Spleen (tissue), 11 donors: ENCODE data around the gene ADGRG3. TPM values are rescaled to one million over a fixed set of nuclear protein-coding genes. Genes with fewer than 3 reads are reported as not detected.

Experiments used
- DNase-seq: peaks from one replicate; pipeline ENCODE4 v3.0.0-alpha.2; 2020
- H3K27ac ChIP-seq, 8 donors: fragments of 200-600 bp; sonication (generic) in 7 of 8; 1 replicate in 4 of 8; 2 replicates in 4 of 8; pipeline versions ENCODE4 v1.5.0 to v1.8.0; 2016 to 2021; ENCODE audit warnings: inconsistent platforms in 4 of 8, mild to moderate bottlenecking in 4 of 8, moderate library complexity in 1 of 8
- H3K27me3 ChIP-seq, 7 donors: fragments of 200-600 bp; sonication (generic) in 6 of 7; replicated peaks in 1 of 7; 1 replicate in 4 of 7; 2 replicates in 3 of 7; pipeline versions ENCODE4 v1.5.0 to v1.8.0; 2016 to 2021; ENCODE audit warnings: inconsistent platforms in 3 of 7, mild to moderate bottlenecking in 1 of 7
- H3K36me3 ChIP-seq, 6 donors: fragments of 200-600 bp; sonication (generic) in 5 of 6; 1 replicate in 4 of 6; 2 replicates in 2 of 6; pipeline versions ENCODE4 v1.5.0 to v1.8.0; 2016 to 2021; ENCODE audit warnings: inconsistent platforms in 2 of 6
- H3K4me1 ChIP-seq, 6 donors: fragments of 200-600 bp; sonication (generic) in 5 of 6; 1 replicate in 3 of 6; 2 replicates in 3 of 6; pipeline versions ENCODE4 v1.5.0 to v1.8.0; 2016 to 2021; ENCODE audit warnings: inconsistent platforms in 3 of 6
- H3K4me3 ChIP-seq, 8 donors: fragments of 200-600 bp; sonication (generic) in 7 of 8; 1 replicate in 4 of 8; 2 replicates in 4 of 8; pipeline versions ENCODE4 v1.5.0 to v1.8.0; 2016 to 2021; ENCODE audit warnings: inconsistent platforms in 4 of 8, mild to moderate bottlenecking in 4 of 8, moderate library complexity in 2 of 8
- H3K9me3 ChIP-seq, 8 donors: fragments of 200-600 bp; sonication (generic) in 7 of 8; 1 replicate in 4 of 8; 2 replicates in 4 of 8; pipeline versions ENCODE4 v1.5.0 to v1.8.0; 2016 to 2021; ENCODE audit warnings: inconsistent platforms in 4 of 8
- POLR2A ChIP-seq, 3 donors: fragments of 450-650 bp; IDR thresholded peaks; one replicate each; pipeline ENCODE4 v1.5.1; 2017; ENCODE audit warnings: antibody characterized with exemption in 3 of 3, mild to moderate bottlenecking in 1 of 3
- POLR2AphosphoS5 ChIP-seq, 3 donors: sonication (generic); formaldehyde crosslinking; IDR thresholded peaks; one replicate each; pipeline ENCODE4 v1.5.1; 2017; ENCODE audit warnings: antibody characterized with exemption in 3 of 3
- WGBS, 5 donors: extraction: QIAGEN DNeasy Blood & Tissue Kit in 3 of 5; methylation state at CpG; one replicate each; pipeline versions ENCODE4 v1.1.5 to v1.1.7; 2013 to 2018; 5-methylcytosine and 5-hydroxymethylcytosine counted together
- intact Hi-C: fragments of 100-400 bp; cut with DNase I; formaldehyde crosslinking; loops from one replicate; pipeline ENCODE4 v1.15.0; 2023; ENCODE audit warnings: low total_unique reads
- polyA plus RNA-seq, 3 donors: library from polyadenylated mRNA; stranded (reverse); fragments of 200-250 nt; gene quantifications; one replicate each; pipeline ENCODE4 v1.2.1, GENCODE V29; 2013
- total RNA-seq, 7 donors: library from RNA; depleted of rRNA in 3 of 7; stranded (reverse); fragments of >200 nt in 3 of 7; fragmentation: NEBNext Ultra II Directional in 4 of 7; extraction: Animal tissue kit (Norgen Biotek cat#: 25700) in 4 of 7; gene quantifications; one replicate each; pipeline versions ENCODE4 v1.1.0 to v1.2.1, GENCODE V29; 2016 to 2021
- TF ChIP-seq, protein P1 (sequence below), 11 experiments: fragments of 200-600 bp in 7 of 11; fragments of 450-650 bp in 4 of 11; sonication (generic) in 4 of 11; IDR thresholded peaks in 8 of 11; conservative IDR thresholded peaks in 3 of 11; 1 replicate in 7 of 11; 2 replicates in 4 of 11; pipeline versions ENCODE4 v1.4.0 to v1.8.0; 2016 to 2021; ENCODE audit warnings: antibody characterized with exemption in 11 of 11, inconsistent platforms in 4 of 11, mild to moderate bottlenecking in 1 of 11
- donor health status: healthy with polysubstance abuse.
- donor health status: DM: no; HTN: no; CAD: no; lungs with moderate emphysema.
- donor health status: DM: no; HTN: no; CAD: no.
- donor health status: Bipolar disorder and iron deficiency.
- donor health status: healthy.
- donor health status: DM: no; HTN: no; CAD: no.
- donor health status: DM: yes; HTN: yes; CAD: no.

The ADGRG3 gene
- total and polyA plus RNA-seq, 10 donors: 2.5 to 116 (median 27.2) TPM

- H3K4me1 ChIP-seq: peaks cover 0 to 12% (median 10%) of the 10 kb centered on the region in 6 donors
- peaks cover 0 to 75% (median 26%) of the 10 kb centered on the region in 7 donors for H3K27me3 ChIP-seq
- no peaks in the 10 kb centered on the region for H3K9me3 ChIP-seq
- 59 to 83% (median 72%) methylated on average over 16 to 21 of the region's 21 CpGs for WGBS, 5 donors
- H3K27ac ChIP-seq: no peak overlapping the region
- no peak for DNase-seq
- TF ChIP-seq POLR2A (IDR thresholded peaks at IDR 0.05): no peak
- no peak for TF ChIP-seq POLR2AphosphoS5 (IDR thresholded peaks at IDR 0.05)
- TF ChIP-seq, protein P1, sequence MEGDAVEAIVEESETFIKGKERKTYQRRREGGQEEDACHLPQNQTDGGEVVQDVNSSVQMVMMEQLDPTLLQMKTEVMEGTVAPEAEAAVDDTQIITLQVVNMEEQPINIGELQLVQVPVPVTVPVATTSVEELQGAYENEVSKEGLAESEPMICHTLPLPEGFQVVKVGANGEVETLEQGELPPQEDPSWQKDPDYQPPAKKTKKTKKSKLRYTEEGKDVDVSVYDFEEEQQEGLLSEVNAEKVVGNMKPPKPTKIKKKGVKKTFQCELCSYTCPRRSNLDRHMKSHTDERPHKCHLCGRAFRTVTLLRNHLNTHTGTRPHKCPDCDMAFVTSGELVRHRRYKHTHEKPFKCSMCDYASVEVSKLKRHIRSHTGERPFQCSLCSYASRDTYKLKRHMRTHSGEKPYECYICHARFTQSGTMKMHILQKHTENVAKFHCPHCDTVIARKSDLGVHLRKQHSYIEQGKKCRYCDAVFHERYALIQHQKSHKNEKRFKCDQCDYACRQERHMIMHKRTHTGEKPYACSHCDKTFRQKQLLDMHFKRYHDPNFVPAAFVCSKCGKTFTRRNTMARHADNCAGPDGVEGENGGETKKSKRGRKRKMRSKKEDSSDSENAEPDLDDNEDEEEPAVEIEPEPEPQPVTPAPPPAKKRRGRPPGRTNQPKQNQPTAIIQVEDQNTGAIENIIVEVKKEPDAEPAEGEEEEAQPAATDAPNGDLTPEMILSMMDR (IDR thresholded peaks at IDR 0.05 in 8 of 11, conservative IDR thresholded peaks at IDR 0.05 in 3 of 11): no peak
- no peaks in the 10 kb centered on the region for H3K36me3 ChIP-seq
- intact Hi-C loops: no loop called here
- H3K4me3 ChIP-seq: no peak overlapping the region
These were observed 36.9 kb upstream of the ADGRG3 start for GRCh38 chr16:57630931-57631845.

- H3K4me3 ChIP-seq: no peak overlapping the region
- no peaks in the 10 kb centered on the region for H3K9me3 ChIP-seq
- no peak overlapping the region for H3K27ac ChIP-seq
- DNase-seq: no peak
- H3K4me1 ChIP-seq: peaks cover 0 to 26% (median 11%) of the 10 kb centered on the region in 6 donors
- no peaks in the 10 kb centered on the region for H3K36me3 ChIP-seq
- TF ChIP-seq POLR2AphosphoS5 (IDR thresholded peaks at IDR 0.05): no peak
- intact Hi-C loops: no loop called here
- 52 to 81% (median 73%) methylated on average over 5 to 15 of the region's 15 CpGs for WGBS, 5 donors
- peaks cover 0 to 76% (median 26%) of the 10 kb centered on the region in 7 donors for H3K27me3 ChIP-seq
These were observed 35.5 kb upstream of the ADGRG3 start for GRCh38 chr16:57632568-57632967.

DNA sequence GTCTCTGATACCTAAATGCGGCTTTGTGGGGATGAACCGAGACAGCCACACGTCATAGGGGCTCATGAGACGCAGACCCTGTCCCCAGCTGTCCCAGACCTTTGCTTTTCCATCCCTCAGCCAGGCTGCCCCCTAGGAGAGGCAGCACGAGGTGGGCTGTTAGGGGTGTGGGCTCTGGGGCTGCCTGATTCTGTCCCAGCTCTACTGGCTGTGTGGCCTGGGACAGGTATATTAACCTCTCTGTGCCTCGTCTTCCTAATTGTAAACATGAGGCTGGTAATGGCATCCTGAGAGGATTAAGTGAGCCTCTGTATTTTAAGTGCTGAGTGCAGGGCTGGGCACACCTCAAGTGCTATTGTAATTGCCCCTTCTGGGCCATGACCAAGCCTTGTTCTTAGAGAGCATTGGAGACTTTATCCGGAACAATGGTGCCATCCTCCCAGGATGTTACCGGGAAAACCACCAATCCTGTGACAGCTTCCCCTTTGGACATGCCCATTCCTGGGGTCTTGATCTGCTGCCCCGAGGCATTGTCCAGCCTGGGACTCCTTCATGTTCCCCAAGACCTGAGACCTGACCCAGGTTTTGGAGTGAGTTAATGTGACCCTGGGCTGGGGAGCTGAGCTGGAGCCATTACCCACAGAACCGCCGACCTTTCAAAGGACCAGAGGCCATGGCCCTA, 34.6 kb upstream of the ADGRG3 start:
- peaks cover 0 to 73% (median 20%) of the 10 kb centered on the region in 7 donors for H3K27me3 ChIP-seq
- intact Hi-C loops: no loop called here
- H3K9me3 ChIP-seq: no peaks in the 10 kb centered on the region
- no peaks in the 10 kb centered on the region for H3K36me3 ChIP-seq
- peaks cover 0 to 27% (median 6%) of the 10 kb centered on the region in 6 donors for H3K4me1 ChIP-seq
- no peak overlapping the region for H3K27ac ChIP-seq
- DNase-seq: no peak
- 80 to 92% (median 88%) methylated on average over 9 to 11 of the region's 11 CpGs for WGBS, 5 donors
- TF ChIP-seq, protein P1 (IDR thresholded peaks at IDR 0.05 in 8 of 11, conservative IDR thresholded peaks at IDR 0.05 in 3 of 11): no peak
- TF ChIP-seq POLR2AphosphoS5 (IDR thresholded peaks at IDR 0.05) (no peak), POLR2A (IDR thresholded peaks at IDR 0.05) (no peak)
- no peak overlapping the region for H3K4me3 ChIP-seq

DNA sequence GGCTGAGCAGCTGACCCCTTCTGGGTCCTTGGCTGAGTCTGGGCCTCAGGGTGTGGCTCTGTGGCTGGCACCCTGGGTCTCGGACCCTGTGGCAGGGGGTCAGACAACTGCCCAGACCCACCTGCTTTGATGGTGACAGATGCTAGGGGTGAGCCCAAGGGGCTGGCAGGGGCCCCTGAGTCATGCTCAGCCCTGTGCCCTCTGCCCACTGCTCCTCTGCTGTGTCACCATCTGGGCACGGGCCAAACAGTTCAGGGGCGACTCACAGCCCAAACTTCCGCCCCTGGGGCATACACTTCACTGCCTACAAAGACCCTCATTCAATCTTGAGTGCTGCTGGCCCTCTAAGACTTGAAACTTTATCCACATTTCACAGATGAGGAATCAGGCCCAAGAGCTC, 33.9 kb upstream of the ADGRG3 start:
- Histone ChIP-seq H3K4me1 (peaks cover 0 to 27% (median 4%) of the 10 kb centered on the region in 6 donors), H3K36me3 (no peaks in the 10 kb centered on the region), H3K4me3 (no peak overlapping the region), H3K27ac (no peak overlapping the region), H3K27me3 (peaks cover 0 to 73% (median 15%) of the 10 kb centered on the region in 7 donors), H3K9me3 (no peaks in the 10 kb centered on the region)
- WGBS, 5 donors: 39 to 64% (median 55%) methylated on average over 2 to 4 of the region's 4 CpGs; no CpG with 5 or more reads in 1 of the 5 donors
- TF ChIP-seq POLR2A (IDR thresholded peaks at IDR 0.05): no peak
- TF ChIP-seq, protein P1 (IDR thresholded peaks at IDR 0.05 in 8 of 11, conservative IDR thresholded peaks at IDR 0.05 in 3 of 11): no peak
- no peak for TF ChIP-seq POLR2AphosphoS5 (IDR thresholded peaks at IDR 0.05)
- DNase-seq: no peak
- intact Hi-C loops: no loop called here
